Neutrophil (primary cell): ENCODE results near the gene SFXN3.

Source experiments
- H3K27ac ChIP-seq: fragments of 200-600 bp; sonication (generic); 2 replicates; pipeline ENCODE4 v1.5.1; 2016; ENCODE audit warnings: mild to moderate bottlenecking, moderate library complexity
- H3K27me3 ChIP-seq: fragments of 200-600 bp; sonication (generic); 2 replicates; pipeline ENCODE4 v1.6.0; 2016; ENCODE audit warnings: mild to moderate bottlenecking
- H3K36me3 ChIP-seq: fragments of 200-600 bp; sonication (generic); 2 replicates; pipeline ENCODE4 v1.5.1; 2017
- H3K4me1 ChIP-seq, 2 experiments: fragments of 200-600 bp in 1 of 2; sonication (generic) in 1 of 2; 1 replicate in 1 of 2; 2 replicates in 1 of 2; pipeline versions ENCODE4 v1.5.1 to v1.6.1; 2013 to 2016; ENCODE audit warnings: low read depth in 1 of 2, low read length in 1 of 2, mild to moderate bottlenecking in 1 of 2, moderate library complexity in 1 of 2; ENCODE audit not compliant: control insufficient read depth in 1 of 2, insufficient read depth in 1 of 2
- H3K4me3 ChIP-seq, 2 experiments: fragments of 200-600 bp in 1 of 2; sonication (generic) in 1 of 2; 1 replicate in 1 of 2; 2 replicates in 1 of 2; pipeline ENCODE4 v1.5.1; 2013 to 2016; ENCODE audit warnings: low read depth in 1 of 2, low read length in 1 of 2, mild to moderate bottlenecking in 1 of 2, moderate library complexity in 1 of 2
- H3K9me3 ChIP-seq: fragments of 200-600 bp; sonication (generic); 2 replicates; pipeline ENCODE4 v1.5.1; 2016
- TF ChIP-seq, protein P1 (sequence below): fragments of 200-600 bp; sonication (generic); IDR thresholded peaks from 2 replicates; pipeline ENCODE4 v1.5.1; 2016; ENCODE audit warnings: antibody characterized with exemption

SFXN3 gene

GRCh38 chr10:100986623-100986951 is 44.4 kb upstream of the SFXN3 start:
- Histone ChIP-seq H3K27ac (no peak overlapping the region), H3K36me3 (peaks cover 1% of the 10 kb centered on the region)
- TF ChIP-seq, protein P1, sequence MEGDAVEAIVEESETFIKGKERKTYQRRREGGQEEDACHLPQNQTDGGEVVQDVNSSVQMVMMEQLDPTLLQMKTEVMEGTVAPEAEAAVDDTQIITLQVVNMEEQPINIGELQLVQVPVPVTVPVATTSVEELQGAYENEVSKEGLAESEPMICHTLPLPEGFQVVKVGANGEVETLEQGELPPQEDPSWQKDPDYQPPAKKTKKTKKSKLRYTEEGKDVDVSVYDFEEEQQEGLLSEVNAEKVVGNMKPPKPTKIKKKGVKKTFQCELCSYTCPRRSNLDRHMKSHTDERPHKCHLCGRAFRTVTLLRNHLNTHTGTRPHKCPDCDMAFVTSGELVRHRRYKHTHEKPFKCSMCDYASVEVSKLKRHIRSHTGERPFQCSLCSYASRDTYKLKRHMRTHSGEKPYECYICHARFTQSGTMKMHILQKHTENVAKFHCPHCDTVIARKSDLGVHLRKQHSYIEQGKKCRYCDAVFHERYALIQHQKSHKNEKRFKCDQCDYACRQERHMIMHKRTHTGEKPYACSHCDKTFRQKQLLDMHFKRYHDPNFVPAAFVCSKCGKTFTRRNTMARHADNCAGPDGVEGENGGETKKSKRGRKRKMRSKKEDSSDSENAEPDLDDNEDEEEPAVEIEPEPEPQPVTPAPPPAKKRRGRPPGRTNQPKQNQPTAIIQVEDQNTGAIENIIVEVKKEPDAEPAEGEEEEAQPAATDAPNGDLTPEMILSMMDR, result no peak

GRCh38 chr10:100986952-100987684 is 43.9 kb upstream of the SFXN3 start, which contains the start of the genes MRPL43 and TWNK:
TSS of gene MRPL43 (minus strand) at chr10:100987497. CDS start at chr10:100987443, 54 bp downstream.
TSS of gene TWNK (plus strand) at chr10:100987543. CDS start at chr10:100988211, 668 bp downstream.
- Histone ChIP-seq H3K4me1 (peaks cover 15 to 17% of the 10 kb centered on the region in 2 experiments), H3K27me3 (no peaks in the 10 kb centered on the region), H3K9me3 (no peaks in the 10 kb centered on the region), H3K4me3 (peak within 1 kb of the TSS; percentile 97), H3K27ac (peak within 1 kb of the TSS; percentile 68), H3K36me3 (no peaks in the 10 kb centered on the region)
- TF ChIP-seq, protein P1, result peak; percentile 31

More at GRCh38 chr10:100986623-100986951, 44.4 kb upstream of the SFXN3 start:
- Histone ChIP-seq H3K27me3 (no peaks in the 10 kb centered on the region), H3K9me3 (no peaks in the 10 kb centered on the region), H3K4me3 (peak overlapping the region; percentile 97), H3K4me1 (peaks cover 15 to 17% of the 10 kb centered on the region in 2 experiments)

GRCh38 chr10:100987685-100988049 is 43.4 kb upstream of the SFXN3 start:
- Histone ChIP-seq H3K27ac (no peak overlapping the region), H3K27me3 (no peaks in the 10 kb centered on the region), H3K4me1 (peaks cover 15 to 17% of the 10 kb centered on the region in 2 experiments), H3K36me3 (no peaks in the 10 kb centered on the region), H3K9me3 (no peaks in the 10 kb centered on the region), H3K4me3 (peak overlapping the region; percentile 97)
- TF ChIP-seq, protein P1, result no peak

GRCh38 chr10:100988166-100988565 is 42.9 kb upstream of the SFXN3 start:
- H3K4me1 ChIP-seq, result peaks cover 15 to 17% of the 10 kb centered on the region in 2 experiments
- TF ChIP-seq, protein P1, result no peak
- H3K9me3 ChIP-seq, result no peaks in the 10 kb centered on the region
- H3K4me3 ChIP-seq, result peak overlapping the region in 1 of 2 experiments; percentile 97
- H3K36me3 ChIP-seq, result no peaks in the 10 kb centered on the region
- H3K27me3 ChIP-seq, result no peaks in the 10 kb centered on the region
- no peak overlapping the region for H3K27ac ChIP-seq

- no peaks in the 10 kb centered on the region for H3K9me3 ChIP-seq
- H3K27ac ChIP-seq, result no peak overlapping the region
- H3K27me3 ChIP-seq, result no peaks in the 10 kb centered on the region
- no peaks in the 10 kb centered on the region for H3K36me3 ChIP-seq
- TF ChIP-seq, protein P1, result no peak
- no peak overlapping the region for H3K4me3 ChIP-seq
- H3K4me1 ChIP-seq, result peaks cover 15 to 17% of the 10 kb centered on the region in 2 experiments
Observed at GRCh38 chr10:100989088-100989487, 41.9 kb upstream of the SFXN3 start.
